ENCODE data around the gene TRAF4.

Gene TRAF4

GRCh38 chr17:28743243-28744103 lies at the start of gene TRAF4:
Gene TRAF4, plus strand, starts transcription at chr17:28744011. Its CDS starts 102 bp downstream, at chr17:28744113.
- DNase-seq = peak; percentile 76 to 84

DNA sequence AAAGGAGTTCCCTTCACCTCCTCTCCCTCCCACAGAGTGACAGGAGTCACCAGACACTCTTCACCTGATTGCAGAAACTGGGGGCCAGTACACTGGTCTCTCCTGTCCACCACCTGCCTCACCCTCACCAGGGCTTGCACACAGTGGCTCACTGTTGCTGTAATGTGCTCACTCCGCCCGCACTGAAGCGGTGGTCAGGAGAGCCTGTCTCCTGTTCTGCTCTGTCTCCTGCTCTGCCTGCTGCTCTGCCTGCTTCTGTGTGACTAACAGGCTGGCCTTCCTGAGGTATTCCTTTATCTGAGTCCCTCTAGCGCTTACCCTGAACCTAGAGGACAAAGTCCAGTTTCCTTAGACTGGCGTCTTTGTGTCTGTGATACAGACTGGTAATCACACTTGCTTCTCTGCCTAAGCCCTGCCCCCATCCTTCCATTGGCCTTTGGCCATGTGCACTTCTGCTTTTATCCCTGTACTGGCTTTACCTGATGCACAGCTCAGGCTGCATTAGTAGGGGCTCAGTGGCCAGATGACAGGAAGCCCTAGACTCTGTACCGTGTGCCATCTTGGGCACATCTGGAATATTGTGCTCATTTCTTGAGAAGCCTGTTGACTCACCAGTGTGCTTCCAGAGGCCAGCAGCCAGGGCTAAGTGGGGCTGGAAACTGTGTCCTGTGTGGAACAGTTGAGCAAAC lies 45.4 kb upstream of the TRAF4 start:
- no peak for DNase-seq

DNA sequence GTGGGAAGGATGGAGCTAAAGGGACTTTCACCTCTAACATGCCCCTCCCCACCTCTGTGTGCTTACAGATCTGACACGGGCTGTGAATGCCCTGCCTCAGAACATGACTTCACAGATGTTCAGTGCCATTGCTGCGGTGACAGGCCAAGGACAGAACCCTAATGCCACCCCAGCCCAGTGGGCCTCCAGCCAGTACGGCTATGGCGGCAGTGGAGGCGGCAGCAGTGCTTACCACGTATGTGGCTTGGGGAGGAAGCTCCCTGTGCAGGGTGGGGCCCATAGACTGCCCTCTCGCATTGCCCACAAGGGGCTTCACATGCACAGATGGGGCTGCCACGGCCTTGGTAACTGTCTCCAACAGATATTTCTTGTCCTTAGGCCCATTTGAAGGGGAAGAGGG lies 43.5 kb upstream of the TRAF4 start:
- no peak for DNase-seq

GRCh38 chr17:28700830-28701492 lies 42.9 kb upstream of the TRAF4 start:
- DNase-seq = no peak

- no peak for DNase-seq
Observed at GRCh38 chr17:28702026-28702751, 41.6 kb upstream of the TRAF4 start.

- DNase-seq = no peak
Observed at GRCh38 chr17:28702752-28703150, 41.1 kb upstream of the TRAF4 start.

GRCh38 chr17:28703552-28704218 lies 40.1 kb upstream of the TRAF4 start:
- DNase-seq = no peak

DNA sequence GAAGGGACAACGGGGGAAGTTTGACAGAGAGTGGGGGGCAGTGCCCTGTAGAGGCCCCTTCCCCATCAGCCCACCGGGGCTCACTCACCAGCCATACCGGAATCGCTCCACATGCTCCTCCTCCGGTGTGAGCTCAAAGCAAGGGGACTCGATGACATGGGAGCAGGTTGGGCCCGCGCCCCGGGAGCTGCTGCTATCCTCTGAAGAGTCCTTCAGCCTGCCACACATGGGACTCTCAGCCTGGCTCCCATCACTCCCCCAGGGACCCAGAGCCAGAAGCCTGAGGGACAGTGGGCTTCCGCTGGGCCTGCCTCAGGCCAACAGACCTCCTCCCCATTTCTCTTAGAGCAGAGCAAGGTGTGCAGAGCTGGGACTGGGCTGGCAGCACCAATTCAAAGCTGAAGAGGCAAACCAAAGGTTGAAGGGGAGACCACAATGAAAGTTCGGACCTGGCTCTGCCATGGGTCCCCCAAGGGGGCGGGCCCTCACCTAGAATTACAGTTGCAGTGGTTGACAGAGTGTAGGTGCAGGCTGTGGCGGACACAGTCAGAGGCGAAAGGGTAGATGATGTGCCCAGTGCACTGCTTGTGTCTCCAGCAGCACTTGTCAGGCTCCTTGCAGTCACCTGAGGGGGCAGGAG lies 39.5 kb upstream of the TRAF4 start:
- no peak for DNase-seq

GRCh38 chr17:28705074-28705659 lies 38.6 kb upstream of the TRAF4 start:
- no peak for DNase-seq

DNA sequence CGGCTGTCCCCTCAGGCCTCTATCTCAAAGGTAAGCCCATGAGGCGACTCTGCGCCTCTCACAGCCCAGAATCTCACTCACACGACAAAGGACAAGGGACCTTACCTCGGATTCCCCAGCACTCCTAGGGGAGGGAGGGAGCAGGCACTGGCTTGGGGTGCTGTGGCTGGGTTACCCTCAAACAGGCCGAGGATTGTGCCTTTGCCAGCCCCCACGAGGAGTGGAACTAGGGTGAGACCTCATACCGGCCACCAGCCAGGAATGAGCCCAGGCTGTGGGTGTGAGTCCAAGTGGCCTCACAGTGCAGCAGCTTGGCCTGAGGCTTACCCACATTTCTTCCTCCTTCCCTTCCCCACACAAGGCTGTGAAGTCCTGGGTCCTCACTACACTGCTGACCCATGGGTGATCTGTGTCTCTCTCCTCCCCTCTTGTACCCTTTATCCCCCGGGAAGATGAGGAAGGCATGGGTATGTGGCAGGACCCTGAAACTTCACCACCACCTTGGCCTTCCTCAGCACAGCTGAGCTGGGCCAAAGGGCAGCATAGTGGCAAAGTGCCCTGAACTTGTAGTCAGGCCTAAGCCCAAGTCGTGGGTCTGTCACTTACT lies 38.0 kb upstream of the TRAF4 start:
- DNase-seq = no peak

- no peak for DNase-seq
Observed at GRCh38 chr17:28706471-28707338, 37.1 kb upstream of the TRAF4 start.

DNA sequence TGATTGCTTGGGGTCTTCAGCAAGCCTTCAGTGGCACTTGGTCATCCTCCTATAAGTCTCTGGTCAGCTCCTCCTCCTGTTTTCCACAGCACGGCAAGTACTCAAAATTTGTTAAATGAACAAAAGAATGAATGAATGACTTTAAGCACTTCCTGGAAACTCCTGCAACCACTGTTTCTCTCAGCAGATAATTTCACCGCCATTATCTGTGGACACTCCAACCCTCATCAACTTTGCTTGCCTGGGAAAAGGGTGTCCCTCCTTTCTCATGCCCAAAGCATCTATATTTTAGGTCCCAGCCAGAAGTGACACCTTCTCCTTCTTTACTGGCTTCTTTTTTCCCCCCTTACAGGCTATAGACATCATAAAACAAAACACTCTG lies 36.5 kb upstream of the TRAF4 start:
- no peak for DNase-seq

DNA sequence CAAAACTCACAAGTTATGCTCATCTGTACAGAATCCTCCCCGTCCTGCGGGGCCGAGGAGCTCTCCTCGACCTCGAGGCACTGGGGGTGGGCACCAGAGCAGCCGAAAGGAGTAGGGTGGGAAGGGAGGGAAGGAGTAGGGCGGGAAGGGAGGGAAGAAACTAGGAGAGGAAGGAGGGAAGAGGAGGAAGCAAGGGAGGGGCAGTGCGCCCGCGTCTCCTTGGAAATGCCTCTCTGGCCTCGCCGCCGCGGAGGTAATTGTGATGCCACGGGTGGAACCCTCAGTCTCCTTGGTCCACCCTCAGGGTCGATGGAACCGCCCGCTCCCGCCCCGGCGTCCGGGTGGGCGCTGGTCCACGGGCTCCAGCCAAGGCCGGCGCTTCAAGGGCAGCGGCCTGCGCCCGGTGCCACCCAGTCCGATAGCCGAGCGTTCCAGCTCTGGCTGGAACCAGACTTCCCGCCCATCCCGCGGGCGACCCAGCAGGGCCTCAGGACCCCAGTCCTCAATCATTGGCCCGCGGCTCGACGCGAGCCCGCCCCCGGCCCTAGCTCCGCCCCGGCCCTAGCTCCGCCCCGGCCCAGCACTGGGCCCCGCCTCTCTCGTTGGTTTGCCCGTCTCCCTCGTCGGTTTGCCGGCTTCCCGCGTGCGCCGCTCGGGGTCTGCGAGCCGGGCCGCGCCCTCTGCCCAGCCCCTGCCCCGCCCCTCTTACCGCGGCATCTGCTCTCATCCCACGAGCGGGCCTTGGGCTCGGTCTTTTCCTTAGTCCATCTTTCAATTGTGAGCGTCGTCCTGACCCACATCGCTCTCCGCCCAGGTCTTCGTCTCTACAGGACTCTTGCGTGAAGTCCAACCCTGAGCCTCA lies 32.7 kb upstream of the TRAF4 start:
- peak; percentile 89 for DNase-seq

- DNase-seq = peak in 1 of 2 experiments; percentile 23
Observed at GRCh38 chr17:28711723-28712031, 32.1 kb upstream of the TRAF4 start, which contains the start of gene PROCA1. Gene PROCA1, minus strand, starts transcription at chr17:28711888. Its CDS starts 228 bp downstream, at chr17:28711660.

GRCh38 chr17:28712032-28712704 lies 31.6 kb upstream of the TRAF4 start:
- DNase-seq = peak; percentile 59 to 69

DNA sequence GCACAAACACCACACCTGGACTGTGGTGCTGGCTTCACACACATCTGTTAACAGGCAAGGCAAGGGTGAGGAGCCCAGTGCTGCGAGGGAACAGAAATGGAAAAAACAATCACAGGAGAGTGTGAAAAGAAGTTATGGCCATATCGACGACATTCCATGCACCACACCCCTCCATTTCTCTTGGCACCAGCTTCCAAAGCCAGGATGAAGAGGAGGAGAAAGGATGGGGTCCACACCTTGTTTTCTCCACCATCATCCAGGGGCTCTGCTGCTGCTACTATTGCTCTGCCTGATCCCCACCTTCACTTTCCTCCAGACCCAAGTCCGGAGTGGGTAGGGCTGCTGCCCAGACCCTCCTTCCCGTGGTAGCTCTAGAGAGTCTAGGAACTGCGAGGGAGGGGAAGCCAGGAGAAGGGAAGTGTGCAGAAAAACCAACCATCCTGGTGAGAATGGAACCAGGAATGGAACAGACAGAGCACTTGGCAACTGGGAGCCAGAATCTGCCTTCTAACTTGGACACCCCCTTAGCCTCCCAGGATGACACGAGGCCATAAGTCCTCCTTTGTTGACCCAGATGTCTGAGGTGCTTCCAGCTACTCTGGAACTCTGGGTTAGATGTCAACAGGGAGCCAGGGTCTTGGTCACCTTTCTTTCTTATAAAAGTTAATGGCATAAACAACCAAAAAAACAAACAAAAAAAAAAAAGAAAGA lies 31.0 kb upstream of the TRAF4 start:
- DNase-seq = no peak

- no peak for DNase-seq
Observed at GRCh38 chr17:28714281-28714680, 29.5 kb upstream of the TRAF4 start.

- no peak for DNase-seq
Observed at GRCh38 chr17:28715217-28715616, 28.6 kb upstream of the TRAF4 start.

Data from stimulated activated CD4-positive, alpha-beta T cell treated with anti-CD3 and anti-CD28 coated beads, Interleukin-4, amount 100 ng/mL, for 4 hours (primary cell).